Ovary (tissue), 9 donors: ENCODE data around the gene HAGH. TPM values are rescaled to one million over a fixed set of nuclear protein-coding genes. Genes with fewer than 3 reads are reported as not detected.
A peak's percentile ranks its signal among the peaks of the same experiment; 100 is the strongest.

Experiments
- DNase-seq, 5 donors: peaks; one replicate each; pipeline ENCODE4 v3.0.0-alpha.2; 2019 to 2020
- H3K27ac ChIP-seq, 2 donors: fragments of 200-600 bp; one replicate each; pipeline versions ENCODE4 v1.5.1 to v1.8.0; 2019 to 2022
- H3K27me3 ChIP-seq: fragments of 200-600 bp; one replicate; pipeline ENCODE4 v1.8.0; 2022
- H3K36me3 ChIP-seq: fragments of 200-600 bp; sonication (generic); one replicate; pipeline ENCODE4 v1.5.1; 2019
- H3K4me1 ChIP-seq: one replicate; pipeline ENCODE4 v1.8.1; 2013; ENCODE audit warnings: mild to moderate bottlenecking, moderate library complexity; ENCODE audit not compliant: insufficient read depth
- H3K4me3 ChIP-seq: fragments of 200-600 bp; sonication (generic); one replicate; pipeline ENCODE4 v1.5.1; 2017
- H3K9me3 ChIP-seq, 2 donors: fragments of 200-600 bp in 1 of 2; sonication (generic) in 1 of 2; one replicate each; pipeline versions ENCODE4 v1.5.1 to v1.8.1; 2013 to 2019; ENCODE audit warnings: mild to moderate bottlenecking in 1 of 2, moderate library complexity in 1 of 2
- CTCF ChIP-seq, 3 donors: fragments of 450-650 bp in 2 of 3; fragments of 200-600 bp in 1 of 3; IDR thresholded peaks; one replicate each; pipeline versions ENCODE4 v1.5.1 to v1.8.0; 2016 to 2022; ENCODE audit warnings: antibody characterized with exemption in 3 of 3, mild to moderate bottlenecking in 1 of 3
- EP300 ChIP-seq: sonication (generic); formaldehyde crosslinking; IDR thresholded peaks from one replicate; pipeline ENCODE4 v1.6.1; 2017; ENCODE audit warnings: antibody characterized with exemption
- POLR2A ChIP-seq: fragments of 450-650 bp; IDR thresholded peaks from one replicate; pipeline ENCODE4 v1.6.1; 2017; ENCODE audit warnings: antibody characterized with exemption, mild to moderate bottlenecking, moderate library complexity
- WGBS, 3 donors: extraction: QIAGEN DNeasy Blood & Tissue Kit in 1 of 3; methylation state at CpG; one replicate each; pipeline versions ENCODE4 v1.1.5 to v1.1.7; 2013 to 2017; 5-methylcytosine and 5-hydroxymethylcytosine counted together
- intact Hi-C, 4 donors: fragments of 100-400 bp; cut with DNase I; formaldehyde crosslinking; loops; one replicate each; pipeline versions ENCODE4 v1.11.0 to v1.15.1; 2022 to 2023
- polyA plus RNA-seq, 2 donors: library from polyadenylated mRNA; stranded (reverse); fragments of 200-250 nt in 1 of 2; fragments of 350-450 nt in 1 of 2; fragmentation: Illumina TruSeq in 1 of 2; extraction: RNeasy Lipid Tissue Mini Kit (QIAGEN cat#74804) in 1 of 2; gene quantifications; one replicate each; pipeline ENCODE4 v1.2.3, GENCODE V29; 2013 to 2014
- total RNA-seq, 7 donors: library from RNA; depleted of rRNA in 2 of 7; stranded (reverse); fragments of >200 nt in 2 of 7; fragmentation: NEBNext Ultra II Directional in 3 of 7; extraction: Animal tissue kit (Norgen Biotek cat#: 25700) in 3 of 7; gene quantifications; one replicate each; pipeline versions ENCODE4 v1.1.0 to v1.2.4, GENCODE V29; 2016 to 2023
- donor health status: DM: no; HTN: no; CAD: no; lungs with moderate emphysema.
- donor health status: DM: no; HTN: no; CAD: no.
- donor health status: Bipolar disorder and iron deficiency.
- donor health status: DM: yes; HTN: yes; CAD: no.
- donor health status: DM: no; HTN: no; CAD: no.
- donor health status: DM: yes; HTN: yes; CAD: no.

HAGH gene
- total and polyA plus RNA-seq, 9 donors: 7.7 to 70.2 (median 37.0) TPM

GRCh38 chr16:1772362-1772907, 54.2 kb downstream of the HAGH start, which contains the start of gene EME2:
Gene EME2 (plus strand): TSS chr16:1772810. CDS start chr16:1773228, 418 bp downstream.
- Histone ChIP-seq H3K27me3 (no peaks in the 10 kb centered on the region), H3K36me3 (no peaks in the 10 kb centered on the region), H3K4me3 (peak within 1 kb of the TSS; percentile 92), H3K27ac (peak within 1 kb of the TSS; percentile 57 to 77), H3K9me3 (no peaks in the 10 kb centered on the region), H3K4me1 (peaks cover 17% of the 10 kb centered on the region)
- no peak for DNase-seq
- no peak for TF ChIP-seq CTCF (IDR thresholded peaks at IDR 0.05)
- TF ChIP-seq POLR2A: no peak
- TF ChIP-seq EP300: no peak
- WGBS, 3 donors: 1% methylated on average over 49 to 53 of the region's 53 CpGs
- intact Hi-C loops: no loop called here

GRCh38 chr16:1771864-1772361, 54.7 kb downstream of the HAGH start:
- no peak for TF ChIP-seq EP300
- no peak for TF ChIP-seq POLR2A
- TF ChIP-seq CTCF (IDR thresholded peaks at IDR 0.05): no peak
- DNase-seq: no peak
- H3K9me3 ChIP-seq: no peaks in the 10 kb centered on the region
- intact Hi-C loops: no loop called here
- H3K4me3 ChIP-seq: peak overlapping the region; percentile 92
- peak overlapping the region; percentile 39 to 76 for H3K27ac ChIP-seq
- H3K36me3 ChIP-seq: no peaks in the 10 kb centered on the region
- WGBS, 3 donors: 8 to 13% (median 10%) methylated on average over 19 to 22 of the region's 22 CpGs
- peaks cover 17% of the 10 kb centered on the region for H3K4me1 ChIP-seq
- no peaks in the 10 kb centered on the region for H3K27me3 ChIP-seq

GRCh38 chr16:1771188-1771863, 55.3 kb downstream of the HAGH start, which contains the start of gene NME3:
Gene NME3 (minus strand): TSS chr16:1771543. CDS start chr16:1771534, 9 bp downstream.
- Histone ChIP-seq H3K36me3 (no peaks in the 10 kb centered on the region), H3K27me3 (no peaks in the 10 kb centered on the region), H3K9me3 (no peaks in the 10 kb centered on the region), H3K4me1 (peaks cover 17% of the 10 kb centered on the region), H3K27ac (peak within 1 kb of the TSS; percentile 39 to 76), H3K4me3 (peak within 1 kb of the TSS; percentile 92)
- WGBS, 3 donors: 0 to 1% (median 1%) methylated on average over 51 to 79 of the region's 79 CpGs
- DNase-seq: peak; percentile 67 to 86 (median 78)
- intact Hi-C loops: no loop called here
- TF ChIP-seq EP300: no peak
- TF ChIP-seq POLR2A: no peak
- TF ChIP-seq CTCF (IDR thresholded peaks at IDR 0.05): no peak

GRCh38 chr16:1770328-1771187, 56.1 kb downstream of the HAGH start:
- Histone ChIP-seq H3K36me3 (no peaks in the 10 kb centered on the region), H3K9me3 (no peaks in the 10 kb centered on the region), H3K27ac (peak overlapping the region; percentile 39 to 76), H3K27me3 (no peaks in the 10 kb centered on the region), H3K4me1 (peaks cover 17% of the 10 kb centered on the region), H3K4me3 (peak overlapping the region; percentile 92)
- DNase-seq: peak; percentile 75 to 88 (median 83)
- intact Hi-C loops: no loop called here
- WGBS, 3 donors: 1 to 2% (median 2%) methylated on average over 56 to 81 of the region's 81 CpGs
- TF ChIP-seq POLR2A (peak; percentile 5), CTCF (IDR thresholded peaks at IDR 0.05) (no peak)
